GM12865 (cell line): Measurements from ENCODE around the gene ZMIZ1.

Source experiments
- DNase-seq: peaks from one replicate; pipeline ENCODE4 v3.0.0; 2010; ENCODE audit warnings: low read depth
- H3K4me3 ChIP-seq: 2 replicates; pipeline ENCODE4 v1.5.1; 2011; ENCODE audit warnings: mild to moderate bottlenecking, low read depth, low read length, control low read depth
- TF ChIP-seq, protein P1 (sequence below): IDR thresholded peaks from 2 replicates; pipeline ENCODE4 v1.5.1; 2011; ENCODE audit warnings: low read length, control low read depth, low read depth, inconsistent platforms; ENCODE audit not compliant: insufficient read depth; ENCODE audit errors: missing control alignments

Gene ZMIZ1

DNA sequence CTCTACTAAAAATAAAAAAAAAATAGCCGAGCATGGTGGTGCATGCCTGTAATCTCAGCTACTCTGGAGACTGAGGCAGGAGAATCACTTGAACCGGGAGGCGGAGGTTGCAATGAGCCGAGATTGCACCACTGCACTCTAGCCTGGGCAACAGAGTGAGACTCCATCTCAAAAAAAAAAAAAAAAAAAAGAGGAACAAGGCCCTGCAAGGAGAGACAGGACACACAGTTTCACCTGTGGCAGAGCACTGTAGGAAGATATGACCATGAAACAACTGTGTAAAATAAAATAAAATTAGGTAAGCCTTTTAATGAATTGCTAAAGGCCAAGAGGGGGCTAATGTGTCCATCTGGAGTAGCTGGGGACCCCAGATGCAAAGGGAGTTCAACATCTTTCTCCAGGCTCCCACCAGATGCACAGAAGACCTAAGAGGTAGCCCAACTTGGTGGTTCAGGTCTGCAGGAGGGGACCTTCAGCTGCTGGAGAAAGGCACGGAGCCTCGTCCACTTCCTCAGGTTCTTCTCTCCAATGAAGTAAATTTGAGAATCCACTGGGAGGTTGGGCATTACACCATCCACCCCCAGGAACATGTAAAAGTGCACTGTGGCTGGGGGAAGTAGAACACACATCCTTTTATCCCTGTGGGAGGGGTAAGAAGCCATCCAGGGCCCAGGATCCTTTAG is 291.2 kb downstream of the ZMIZ1 start:
- TF ChIP-seq, protein P1, sequence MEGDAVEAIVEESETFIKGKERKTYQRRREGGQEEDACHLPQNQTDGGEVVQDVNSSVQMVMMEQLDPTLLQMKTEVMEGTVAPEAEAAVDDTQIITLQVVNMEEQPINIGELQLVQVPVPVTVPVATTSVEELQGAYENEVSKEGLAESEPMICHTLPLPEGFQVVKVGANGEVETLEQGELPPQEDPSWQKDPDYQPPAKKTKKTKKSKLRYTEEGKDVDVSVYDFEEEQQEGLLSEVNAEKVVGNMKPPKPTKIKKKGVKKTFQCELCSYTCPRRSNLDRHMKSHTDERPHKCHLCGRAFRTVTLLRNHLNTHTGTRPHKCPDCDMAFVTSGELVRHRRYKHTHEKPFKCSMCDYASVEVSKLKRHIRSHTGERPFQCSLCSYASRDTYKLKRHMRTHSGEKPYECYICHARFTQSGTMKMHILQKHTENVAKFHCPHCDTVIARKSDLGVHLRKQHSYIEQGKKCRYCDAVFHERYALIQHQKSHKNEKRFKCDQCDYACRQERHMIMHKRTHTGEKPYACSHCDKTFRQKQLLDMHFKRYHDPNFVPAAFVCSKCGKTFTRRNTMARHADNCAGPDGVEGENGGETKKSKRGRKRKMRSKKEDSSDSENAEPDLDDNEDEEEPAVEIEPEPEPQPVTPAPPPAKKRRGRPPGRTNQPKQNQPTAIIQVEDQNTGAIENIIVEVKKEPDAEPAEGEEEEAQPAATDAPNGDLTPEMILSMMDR, result no peak
- H3K4me3 ChIP-seq, result no peak overlapping the region
- DNase-seq, result no peak

DNA sequence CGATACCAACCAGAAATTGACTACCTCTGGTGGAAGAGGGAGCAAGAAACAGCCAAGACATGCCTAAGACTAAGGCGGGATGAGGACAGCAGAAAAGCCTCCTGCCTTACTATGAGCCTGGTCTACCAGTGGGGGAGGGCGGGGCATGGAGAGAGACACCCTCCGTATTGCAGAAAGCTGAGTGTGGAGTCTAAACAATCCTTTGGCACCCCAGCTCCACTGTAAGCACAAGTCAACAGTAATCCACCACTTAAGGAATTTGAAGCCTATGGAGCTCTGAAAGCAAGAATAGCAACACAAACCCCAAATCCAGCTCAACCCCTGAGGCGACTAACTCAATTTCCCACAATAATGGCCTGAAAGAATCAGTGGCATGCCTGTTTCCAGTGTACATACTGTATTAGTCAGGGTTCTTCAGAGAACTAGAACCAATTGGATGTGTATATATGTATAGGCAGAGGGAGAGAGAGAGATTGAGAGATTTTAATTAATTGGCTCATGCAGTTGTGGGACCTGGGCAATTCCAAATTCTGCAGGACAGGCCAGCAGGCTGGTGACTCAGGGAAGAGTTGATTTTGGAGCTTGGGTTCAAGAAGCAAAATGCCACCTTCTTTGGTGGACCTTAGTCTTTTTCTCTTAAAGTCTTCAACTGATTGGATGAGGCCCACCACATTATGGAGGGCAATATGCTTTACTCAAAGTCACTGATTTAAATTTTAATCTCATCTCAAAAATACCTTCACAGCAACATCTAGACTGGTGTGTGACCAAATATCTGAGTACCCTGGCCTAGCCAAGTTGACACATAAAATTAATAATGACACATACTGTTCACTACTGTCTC is 292.0 kb downstream of the ZMIZ1 start:
- TF ChIP-seq, protein P1, result no peak
- DNase-seq, result no peak
- no peak overlapping the region for H3K4me3 ChIP-seq

DNA sequence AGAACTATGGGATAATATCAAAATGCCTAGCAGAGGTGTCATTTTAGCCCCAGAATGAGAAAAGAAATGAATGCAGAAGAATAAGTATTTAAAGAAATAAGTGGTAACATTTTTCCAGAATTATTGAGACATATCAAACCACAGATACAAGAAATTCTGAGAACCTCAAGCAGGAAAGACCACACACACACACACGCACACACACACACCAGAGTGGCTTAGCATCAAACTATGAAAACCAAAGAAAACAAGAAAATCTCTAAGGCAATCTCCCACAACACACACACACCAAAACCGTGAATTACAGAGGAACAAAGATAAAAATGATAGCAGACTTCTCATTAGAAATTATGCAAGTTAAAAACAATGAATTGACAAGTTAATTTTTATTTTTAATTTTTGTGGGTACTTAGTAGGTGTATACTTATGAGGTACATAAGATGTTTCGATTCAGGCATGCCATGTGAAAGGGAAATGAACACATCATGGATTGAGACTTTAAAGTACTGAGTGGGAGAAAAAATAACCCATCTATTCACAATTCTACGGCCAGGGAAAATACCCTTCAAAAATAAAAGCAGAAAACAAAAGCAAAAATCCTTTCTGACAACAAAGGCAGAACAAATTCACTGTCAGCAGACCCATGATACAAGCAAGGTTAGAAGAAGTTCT is 293.1 kb downstream of the ZMIZ1 start:
- no peak for DNase-seq
- H3K4me3 ChIP-seq, result no peak overlapping the region
- TF ChIP-seq, protein P1, result no peak
